ENCODE measurements around the gene PCAT7. TPM values are rescaled to one million over a fixed set of nuclear protein-coding genes. Genes with fewer than 3 reads are reported as not detected.

The PCAT7 gene
- total and polyA plus RNA-seq, 2 donors (not counting 3 experiments of a cell fraction or from before 2014, with no cell fraction given), result not detected

DNA sequence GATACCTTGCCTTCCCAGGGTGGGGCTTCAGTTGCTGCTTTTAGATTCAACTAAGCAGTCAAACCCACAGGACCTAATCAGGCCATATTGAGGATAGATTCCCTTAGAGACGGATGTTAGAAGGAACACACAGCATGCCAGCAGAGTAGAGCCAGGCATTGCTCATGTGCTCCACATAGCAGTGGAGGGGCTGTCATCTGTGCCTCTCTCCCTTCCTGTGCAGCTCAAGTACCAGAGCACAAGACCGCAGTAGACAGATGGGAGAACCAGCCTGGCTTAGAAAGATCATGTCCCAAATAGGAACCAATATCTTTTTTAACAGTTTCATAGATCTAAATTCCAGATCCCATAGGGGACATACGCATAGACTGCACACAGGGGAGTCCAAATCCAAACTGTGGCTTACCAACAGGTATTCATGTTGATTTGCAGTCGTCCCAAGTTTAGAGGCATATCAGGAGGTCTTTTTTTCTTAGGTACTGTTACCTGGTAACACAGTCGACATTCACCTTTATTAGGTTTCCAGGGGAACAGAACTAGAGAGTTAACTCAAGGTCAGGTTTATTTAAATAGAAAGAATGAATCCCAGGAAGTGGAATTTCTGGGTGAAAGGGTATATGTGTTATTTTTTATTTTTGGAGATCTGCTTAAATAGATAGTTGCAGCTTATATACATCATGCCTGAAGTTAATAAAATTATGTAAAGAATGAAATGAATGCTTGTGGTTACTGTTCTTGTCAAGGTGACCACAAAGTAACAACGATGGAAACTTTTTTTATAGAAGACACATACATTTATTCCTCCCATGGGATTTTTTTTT is 43.5 kb upstream of the PCAT7 start:
- H3K4me3 ChIP-seq (replicated peaks in 1 of 3; ENCODE audit: insufficient read depth in 1 of 3, low read depth in 1 of 3, low read length in 3 of 3), result no peak overlapping the region
- FAIRE-seq (no peak), DNase-seq (ENCODE audit: low read depth, low spot score) (no peak)
- H3K9ac ChIP-seq (replicated peaks; ENCODE audit: extremely low read depth, insufficient read depth, low read length), result no peak overlapping the region
- H3K4me1 ChIP-seq (ENCODE audit: control insufficient read depth, extremely low read depth, insufficient read depth, low read length), result no peaks in the 10 kb centered on the region
- no peak overlapping the region for H3K4me2 ChIP-seq (ENCODE audit: insufficient read depth, low read length)
- H2AFZ ChIP-seq (ENCODE audit: low read depth, low read length), result no peak overlapping the region
- ChIA-PET CTCF (no interaction called here), POLR2A (no interaction called here)
- no peaks in the 10 kb centered on the region for H3K36me3 ChIP-seq (ENCODE audit: control insufficient read depth in 2 of 2, extremely low read depth in 1 of 2, insufficient read depth in 2 of 2, low read length in 2 of 2)
- no peaks in the 10 kb centered on the region for H3K27me3 ChIP-seq (ENCODE audit: control insufficient read depth in 2 of 2, insufficient read depth in 2 of 2, low read length in 2 of 2)
- no peaks in the 10 kb centered on the region for H4K20me1 ChIP-seq (replicated peaks; ENCODE audit: control insufficient read depth, extremely low read depth, insufficient read depth, low read length)
- intact Hi-C loops (cut with micrococcal nuclease) (no loop called here), dilution Hi-C loops (cut with MboI; ENCODE audit: extremely low pct_ligation_motif_present, low sequenced_read_pairs) (no loop called here)
- H3K9me3 ChIP-seq (replicated peaks; ENCODE audit: control insufficient read depth, insufficient read depth, low read length), result no peaks in the 10 kb centered on the region
- no TSS peak for BruUV-seq (replicated peaks)
- no peaks in the 10 kb centered on the region for H3K9me1 ChIP-seq (replicated peaks; ENCODE audit: control insufficient read depth, extremely low read depth, insufficient read depth, low read length)
- TF ChIP-seq POLR2AphosphoS5 (IDR thresholded peaks at IDR 0.05; ENCODE audit: insufficient read depth, low read depth, low read length), result no peak
- TF ChIP-seq, protein P1, sequence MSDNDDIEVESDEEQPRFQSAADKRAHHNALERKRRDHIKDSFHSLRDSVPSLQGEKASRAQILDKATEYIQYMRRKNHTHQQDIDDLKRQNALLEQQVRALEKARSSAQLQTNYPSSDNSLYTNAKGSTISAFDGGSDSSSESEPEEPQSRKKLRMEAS (IDR thresholded peaks at IDR 0.05; ENCODE audit: insufficient read depth, insufficient read length), result no peak
- TF ChIP-seq EZH2 (IDR thresholded peaks at IDR 0.05; ENCODE audit: borderline replicate concordance, low read depth, low read length, severe bottlenecking), result no peak
- TF ChIP-seq MYC (IDR thresholded peaks at IDR 0.05; ENCODE audit: low read depth, low read length), result no peak
- no peak for TF ChIP-seq CTCF (IDR thresholded peaks at IDR 0.05; ENCODE audit: extremely low read depth in 1 of 2, insufficient read depth in 1 of 2, low read depth in 1 of 2, low read length in 2 of 2)
- no peak for TF ChIP-seq JUN (IDR thresholded peaks at IDR 0.05; ENCODE audit: borderline replicate concordance, insufficient read depth, insufficient read length, low read depth)
- no peak for TF ChIP-seq POLR2A (IDR thresholded peaks at IDR 0.05; ENCODE audit: low read depth, low read length)
- H3K79me2 ChIP-seq (ENCODE audit: control insufficient read depth, insufficient read depth, low read length), result no peaks in the 10 kb centered on the region
- no peak overlapping the region for H3K27ac ChIP-seq (ENCODE audit: insufficient read depth, low read depth, low read length)
